HepG2 (cell line): ENCODE data around the gene TOMM6. TPM values are rescaled to one million over a fixed set of nuclear protein-coding genes. Genes with fewer than 3 reads are reported as not detected.
A peak's percentile ranks its signal among the peaks of the same experiment; 100 is the strongest.

ENCODE experiments used
- AKAP8 ChIP-seq: sonication (generic); formaldehyde crosslinking; IDR thresholded peaks from 2 replicates; pipeline ENCODE4 v1.5.1; 2020; ENCODE audit warnings: mild to moderate bottlenecking, missing genetic modification reagents
- CEBPB ChIP-seq: IDR thresholded peaks from 2 replicates; pipeline ENCODE4 v1.6.1; 2011; ENCODE audit warnings: low read depth, low read length, improper control_type of control experiment, borderline replicate concordance
- DRAP1 ChIP-seq: IDR thresholded peaks from 2 replicates; pipeline ENCODE4 v1.6.1; 2016; ENCODE audit warnings: missing genetic modification reagents, missing compliant biosample characterization
- GZF1 ChIP-seq: sonication (generic); formaldehyde crosslinking; IDR thresholded peaks from 2 replicates; pipeline ENCODE4 v1.5.1; 2020; ENCODE audit warnings: mild to moderate bottlenecking, missing genetic modification reagents
- HDAC2 ChIP-seq: sonication (generic); formaldehyde crosslinking; IDR thresholded peaks from 2 replicates; pipeline ENCODE4 v1.4.0; 2020; ENCODE audit warnings: missing genetic modification reagents
- IKZF1 ChIP-seq: fragments of 450-650 bp; IDR thresholded peaks from 2 replicates; pipeline ENCODE4 v1.7.1; 2016
- NCOR1 ChIP-seq: fragments of 200-600 bp; sonication (generic); IDR thresholded peaks from 2 replicates; pipeline ENCODE4 v1.7.0; 2017; ENCODE audit warnings: antibody characterized with exemption, low read length, borderline replicate concordance
- NFYB ChIP-seq: sonication (generic); formaldehyde crosslinking; IDR thresholded peaks from 2 replicates; pipeline ENCODE4 v1.4.0; 2020; ENCODE audit warnings: missing genetic modification reagents
- NKX3-1 ChIP-seq: sonication (generic); formaldehyde crosslinking; IDR thresholded peaks from 2 replicates; pipeline ENCODE4 v1.5.0; 2020; ENCODE audit warnings: missing genetic modification reagents
- NRL ChIP-seq: sonication (generic); formaldehyde crosslinking; IDR thresholded peaks from 2 replicates; pipeline ENCODE4 v1.5.0; 2020; ENCODE audit warnings: missing genetic modification reagents, mild to moderate bottlenecking, moderate library complexity, borderline replicate concordance
- PPARG ChIP-seq: conservative IDR thresholded peaks from 2 replicates; pipeline ENCODE4 v1.6.1; 2016; ENCODE audit warnings: missing biosample characterization, missing genetic modification reagents
- SP4 ChIP-seq: sonication (generic); formaldehyde crosslinking; IDR thresholded peaks from 2 replicates; pipeline ENCODE4 v1.8.1; 2023; ENCODE audit warnings: mild to moderate bottlenecking, missing genetic modification reagents
- ZMYM3 ChIP-seq: sonication (generic); formaldehyde crosslinking; IDR thresholded peaks from 2 replicates; pipeline ENCODE4 v1.5.1; 2020; ENCODE audit warnings: mild to moderate bottlenecking, missing genetic modification reagents
- ZNF20 ChIP-seq: sonication (generic); formaldehyde crosslinking; IDR thresholded peaks from 2 replicates; pipeline ENCODE4 v1.4.0; 2020; ENCODE audit warnings: mild to moderate bottlenecking, moderate library complexity, missing genetic modification reagents
- ZNF362 ChIP-seq: sonication (generic); formaldehyde crosslinking; IDR thresholded peaks from 2 replicates; pipeline ENCODE4 v1.4.0; 2020; ENCODE audit warnings: missing genetic modification reagents, mild to moderate bottlenecking, borderline replicate concordance
- ZNF569 ChIP-seq: sonication (generic); formaldehyde crosslinking; IDR thresholded peaks from 2 replicates; pipeline ENCODE4 v1.5.0; 2020; ENCODE audit warnings: mild to moderate bottlenecking, missing genetic modification reagents, moderate library complexity, borderline replicate concordance
- ZNF605 ChIP-seq: sonication (generic); formaldehyde crosslinking; IDR thresholded peaks from 2 replicates; pipeline ENCODE4 v1.8.0; 2022; ENCODE audit warnings: mild to moderate bottlenecking, missing genetic modification reagents
- ZNF777 ChIP-seq: sonication (generic); formaldehyde crosslinking; IDR thresholded peaks from 2 replicates; pipeline ENCODE4 v1.4.0; 2020; ENCODE audit warnings: missing genetic modification reagents
- ZNF816 ChIP-seq: sonication (generic); formaldehyde crosslinking; IDR thresholded peaks from 2 replicates; pipeline ENCODE4 v1.8.0; 2022; ENCODE audit warnings: missing genetic modification reagents, mild to moderate bottlenecking, borderline replicate concordance
- ZNF839 ChIP-seq: sonication (generic); formaldehyde crosslinking; IDR thresholded peaks from 2 replicates; pipeline ENCODE4 v1.4.0; 2020; ENCODE audit warnings: missing genetic modification reagents, mild to moderate bottlenecking, borderline replicate concordance
- polyA plus RNA-seq, 8 experiments: library from polyadenylated mRNA; depleted of rRNA in 3 of 8; stranded (reverse) in 7 of 8; unstranded in 1 of 8; fragments of >200 nt; fragmentation: Illumina TruSeq in 4 of 8; extraction: Trizol in 4 of 8; gene quantifications; 2 replicates each; pipeline versions ENCODE4 v1.2.1 to v1.2.3, GENCODE V29; 2011 to 2016; ENCODE audit warnings: low read depth in 4 of 8, missing spikeins in 1 of 8, mixed read lengths in 1 of 8; ENCODE audit not compliant: insufficient read depth in 1 of 8
- total RNA-seq, 5 experiments: library from RNA; depleted of rRNA; stranded (reverse); fragments of >200 nt; fragmentation: Illumina TruSeq; extraction: Trizol; gene quantifications; 2 replicates each; pipeline ENCODE4 v1.2.3, GENCODE V29; 2016; ENCODE audit warnings: low read depth in 1 of 5
- TF ChIP-seq, protein P1 (sequence below): sonication (generic); formaldehyde crosslinking; IDR thresholded peaks from 2 replicates; pipeline ENCODE4 v1.4.0; 2020; ENCODE audit warnings: missing genetic modification reagents, borderline replicate concordance
- TF ChIP-seq, protein P2 (sequence below): sonication (generic); formaldehyde crosslinking; IDR thresholded peaks from 2 replicates; pipeline ENCODE4 v1.8.0; 2023; ENCODE audit warnings: mild to moderate bottlenecking, missing genetic modification reagents

Gene TOMM6
- total and polyA plus RNA-seq, 2 of the 13 experiments (the other 11 are each of a cell fraction or from before 2014, with no cell fraction given), result 320 to 321 TPM

DNA sequence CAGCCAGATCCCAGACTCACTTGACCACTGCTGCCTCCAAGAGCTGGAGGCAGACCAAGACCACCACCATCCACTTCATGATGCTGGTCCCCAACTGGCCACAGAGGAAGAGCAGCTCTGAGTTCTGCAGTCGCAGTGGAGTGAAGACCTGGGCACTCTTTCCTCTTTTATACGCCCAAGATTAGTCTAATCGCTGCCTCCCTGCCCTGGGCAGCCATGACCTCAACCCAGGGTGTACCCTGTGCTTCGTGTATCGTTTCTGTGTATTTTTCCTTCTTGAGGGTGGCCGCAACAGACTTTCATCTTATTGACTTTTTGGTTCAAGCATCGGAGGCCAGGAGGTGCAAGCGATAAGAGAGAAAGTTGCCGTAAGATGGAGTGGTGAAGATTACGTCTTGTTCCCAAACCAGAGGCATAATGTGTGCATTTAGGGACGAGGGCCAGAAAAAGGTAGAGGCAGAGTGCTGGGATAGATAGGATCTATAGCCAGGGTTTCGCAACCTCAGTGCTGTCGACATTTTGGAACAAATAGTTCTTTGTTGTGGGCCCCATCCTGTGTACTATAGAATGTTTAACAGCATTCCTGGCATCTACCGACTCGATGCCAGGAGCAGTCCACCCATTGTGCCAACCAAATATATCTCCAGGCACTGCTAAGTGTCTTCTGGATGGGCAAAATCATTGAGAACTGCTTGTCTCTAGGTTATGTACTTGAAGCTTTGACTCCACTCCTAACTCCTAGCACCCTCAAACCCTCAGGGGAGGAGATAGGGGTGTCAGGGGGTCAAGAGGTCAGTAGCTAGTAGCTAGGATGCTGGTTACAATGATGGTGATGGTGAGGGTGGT, 40.0 kb upstream of the TOMM6 start, which contains the start of gene PGC (continued):
- TF ChIP-seq, protein P1, sequence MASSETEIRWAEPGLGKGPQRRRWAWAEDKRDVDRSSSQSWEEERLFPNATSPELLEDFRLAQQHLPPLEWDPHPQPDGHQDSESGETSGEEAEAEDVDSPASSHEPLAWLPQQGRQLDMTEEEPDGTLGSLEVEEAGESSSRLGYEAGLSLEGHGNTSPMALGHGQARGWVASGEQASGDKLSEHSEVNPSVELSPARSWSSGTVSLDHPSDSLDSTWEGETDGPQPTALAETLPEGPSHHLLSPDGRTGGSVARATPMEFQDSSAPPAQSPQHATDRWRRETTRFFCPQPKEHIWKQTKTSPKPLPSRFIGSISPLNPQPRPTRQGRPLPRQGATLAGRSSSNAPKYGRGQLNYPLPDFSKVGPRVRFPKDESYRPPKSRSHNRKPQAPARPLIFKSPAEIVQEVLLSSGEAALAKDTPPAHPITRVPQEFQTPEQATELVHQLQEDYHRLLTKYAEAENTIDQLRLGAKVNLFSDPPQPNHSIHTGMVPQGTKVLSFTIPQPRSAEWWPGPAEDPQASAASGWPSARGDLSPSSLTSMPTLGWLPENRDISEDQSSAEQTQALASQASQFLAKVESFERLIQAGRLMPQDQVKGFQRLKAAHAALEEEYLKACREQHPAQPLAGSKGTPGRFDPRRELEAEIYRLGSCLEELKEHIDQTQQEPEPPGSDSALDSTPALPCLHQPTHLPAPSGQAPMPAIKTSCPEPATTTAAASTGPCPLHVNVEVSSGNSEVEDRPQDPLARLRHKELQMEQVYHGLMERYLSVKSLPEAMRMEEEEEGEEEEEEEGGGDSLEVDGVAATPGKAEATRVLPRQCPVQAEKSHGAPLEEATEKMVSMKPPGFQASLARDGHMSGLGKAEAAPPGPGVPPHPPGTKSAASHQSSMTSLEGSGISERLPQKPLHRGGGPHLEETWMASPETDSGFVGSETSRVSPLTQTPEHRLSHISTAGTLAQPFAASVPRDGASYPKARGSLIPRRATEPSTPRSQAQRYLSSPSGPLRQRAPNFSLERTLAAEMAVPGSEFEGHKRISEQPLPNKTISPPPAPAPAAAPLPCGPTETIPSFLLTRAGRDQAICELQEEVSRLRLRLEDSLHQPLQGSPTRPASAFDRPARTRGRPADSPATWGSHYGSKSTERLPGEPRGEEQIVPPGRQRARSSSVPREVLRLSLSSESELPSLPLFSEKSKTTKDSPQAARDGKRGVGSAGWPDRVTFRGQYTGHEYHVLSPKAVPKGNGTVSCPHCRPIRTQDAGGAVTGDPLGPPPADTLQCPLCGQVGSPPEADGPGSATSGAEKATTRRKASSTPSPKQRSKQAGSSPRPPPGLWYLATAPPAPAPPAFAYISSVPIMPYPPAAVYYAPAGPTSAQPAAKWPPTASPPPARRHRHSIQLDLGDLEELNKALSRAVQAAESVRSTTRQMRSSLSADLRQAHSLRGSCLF (CRISPR knock-in tag), result no peak
- TF ChIP-seq GZF1 (CRISPR knock-in tag), result no peak
- peak; percentile 61 for TF ChIP-seq ZNF777 (CRISPR knock-in tag)
- peak; percentile 75; the same call in 1 of the 2 replicates for TF ChIP-seq NCOR1
- no peak for TF ChIP-seq ZNF839 (CRISPR knock-in tag)
- TF ChIP-seq NKX3-1 (CRISPR knock-in tag), result no peak
- TF ChIP-seq ZNF816 (CRISPR knock-in tag), result peak; percentile 66; the same call in 1 of the 2 replicates
- TF ChIP-seq NRL (CRISPR knock-in tag), result 0 out of 2 replicates have a peak, but pooled peaks have one; percentile 74
- peak; percentile 33 for TF ChIP-seq SP4 (CRISPR knock-in tag)
- TF ChIP-seq, protein P2, sequence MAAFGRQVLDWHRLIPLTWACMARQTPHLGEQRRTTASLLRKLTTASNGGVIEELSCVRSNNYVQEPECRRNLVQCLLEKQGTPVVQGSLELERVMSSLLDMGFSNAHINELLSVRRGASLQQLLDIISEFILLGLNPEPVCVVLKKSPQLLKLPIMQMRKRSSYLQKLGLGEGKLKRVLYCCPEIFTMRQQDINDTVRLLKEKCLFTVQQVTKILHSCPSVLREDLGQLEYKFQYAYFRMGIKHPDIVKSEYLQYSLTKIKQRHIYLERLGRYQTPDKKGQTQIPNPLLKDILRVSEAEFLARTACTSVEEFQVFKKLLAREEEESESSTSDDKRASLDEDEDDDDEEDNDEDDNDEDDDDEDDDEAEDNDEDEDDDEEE, result no peak
- TF ChIP-seq CEBPB, result peak; percentile 99
- no peak for TF ChIP-seq ZNF569 (CRISPR knock-in tag)
- 0 out of 2 replicates have a peak, but pooled peaks have one; percentile 26 for TF ChIP-seq ZMYM3 (CRISPR knock-in tag)
- TF ChIP-seq HDAC2, result peak; percentile 91; the same call in 1 of the 2 replicates
- peak; percentile 70; the same call in 1 of the 2 replicates for TF ChIP-seq PPARG
- TF ChIP-seq DRAP1 (CRISPR knock-in tag), result peak; percentile 67
- TF ChIP-seq NFYB (CRISPR knock-in tag), result no peak
- TF ChIP-seq IKZF1, result no peak
- peak; percentile 91 for TF ChIP-seq ZNF605 (CRISPR knock-in tag)
- no peak for TF ChIP-seq ZNF20 (CRISPR knock-in tag)
- no peak for TF ChIP-seq AKAP8 (CRISPR knock-in tag)
- TF ChIP-seq ZNF362 (CRISPR knock-in tag), result peak; percentile 67; the same call in 1 of the 2 replicates
